Endodermal cell (in vitro differentiated cells): ENCODE data around the gene RPH3AL. TPM values are rescaled to one million over a fixed set of nuclear protein-coding genes. Genes with fewer than 3 reads are reported as not detected.

Experiments used
- DNase-seq: peaks from one replicate; pipeline ENCODE4 v3.0.0-alpha.2; 2017
- H3K27ac ChIP-seq: 2 replicates; pipeline ENCODE4 v1.5.1; 2013; ENCODE audit warnings: mild to moderate bottlenecking, low read depth, low read length, moderate library complexity
- H3K27me3 ChIP-seq: 2 replicates; pipeline ENCODE4 v1.6.1; 2013; ENCODE audit warnings: mild to moderate bottlenecking, low read length, moderate library complexity; ENCODE audit not compliant: insufficient read depth, control insufficient read depth, poor library complexity, severe bottlenecking
- H3K36me3 ChIP-seq: 2 replicates; pipeline ENCODE4 v1.7.0; 2013; ENCODE audit warnings: mild to moderate bottlenecking, low read length, moderate library complexity; ENCODE audit not compliant: control insufficient read depth, insufficient read depth
- H3K4me1 ChIP-seq: one replicate; pipeline ENCODE4 v1.7.0; 2013; ENCODE audit warnings: low read length; ENCODE audit not compliant: control insufficient read depth, insufficient read depth
- H3K4me3 ChIP-seq: 2 replicates; pipeline ENCODE4 v1.5.1; 2013; ENCODE audit warnings: mild to moderate bottlenecking, low read length, moderate library complexity
- H3K9ac ChIP-seq: 2 replicates; pipeline ENCODE4 v1.6.1; 2013; ENCODE audit warnings: mild to moderate bottlenecking, low read length, moderate library complexity; ENCODE audit not compliant: poor library complexity, severe bottlenecking; ENCODE audit errors: extremely low read depth
- H3K9me3 ChIP-seq: 2 replicates; pipeline ENCODE4 v1.6.1; 2013; ENCODE audit warnings: mild to moderate bottlenecking, low read length, moderate library complexity; ENCODE audit not compliant: control insufficient read depth
- H3K27ac Mint-ChIP-seq: 2 replicates; pipeline ENCODE4 v1.8.0; 2020; ENCODE audit warnings: mixed read lengths
- H3K27me3 Mint-ChIP-seq: 2 replicates; pipeline ENCODE4 v1.8.0; 2021; ENCODE audit warnings: mild to moderate bottlenecking, mixed read lengths; ENCODE audit not compliant: insufficient read depth
- H3K36me3 Mint-ChIP-seq: 2 replicates; pipeline ENCODE4 v1.8.0; 2020; ENCODE audit warnings: low read depth, mixed read lengths
- H3K4me1 Mint-ChIP-seq: 2 replicates; pipeline ENCODE4 v1.8.0; 2020; ENCODE audit warnings: mixed read lengths
- H3K4me3 Mint-ChIP-seq: 2 replicates; pipeline ENCODE4 v1.8.0; 2020; ENCODE audit warnings: mild to moderate bottlenecking, moderate library complexity, mixed read lengths
- H3K9me3 Mint-ChIP-seq: 2 replicates; pipeline ENCODE4 v1.8.0; 2020; ENCODE audit warnings: mild to moderate bottlenecking, mixed read lengths
- WGBS, 2 experiments: methylation state at CpG; one replicate each; pipeline versions ENCODE4 v1.1.5 to v1.1.7; 2013; ENCODE audit warnings: missing lambda C conversion rate in 2 of 2, mixed read lengths in 1 of 2; ENCODE audit not compliant: insufficient coverage in 1 of 2, insufficient read length in 1 of 2; 5-methylcytosine and 5-hydroxymethylcytosine counted together
- total RNA-seq, 2 donors: library from RNA; stranded (reverse); fragmentation: NEBNext Ultra II Directional in 1 of 2; extraction: Animal tissue kit (Norgen Biotek cat#: 25700) in 1 of 2; gene quantifications; 2 replicates in 1 of 2; 3 replicates in 1 of 2; pipeline ENCODE4 v1.2.1, GENCODE V29; 2021
- TF ChIP-seq, protein P1 (sequence below): fragments of 200-600 bp; sonication (generic); conservative IDR thresholded peaks from 2 replicates; pipeline ENCODE4 v1.5.0; 2021; ENCODE audit warnings: antibody characterized with exemption, mild to moderate bottlenecking

RPH3AL gene
- total RNA-seq, 2 donors from 2014 or later = 14.7 to 16.9 TPM

DNA sequence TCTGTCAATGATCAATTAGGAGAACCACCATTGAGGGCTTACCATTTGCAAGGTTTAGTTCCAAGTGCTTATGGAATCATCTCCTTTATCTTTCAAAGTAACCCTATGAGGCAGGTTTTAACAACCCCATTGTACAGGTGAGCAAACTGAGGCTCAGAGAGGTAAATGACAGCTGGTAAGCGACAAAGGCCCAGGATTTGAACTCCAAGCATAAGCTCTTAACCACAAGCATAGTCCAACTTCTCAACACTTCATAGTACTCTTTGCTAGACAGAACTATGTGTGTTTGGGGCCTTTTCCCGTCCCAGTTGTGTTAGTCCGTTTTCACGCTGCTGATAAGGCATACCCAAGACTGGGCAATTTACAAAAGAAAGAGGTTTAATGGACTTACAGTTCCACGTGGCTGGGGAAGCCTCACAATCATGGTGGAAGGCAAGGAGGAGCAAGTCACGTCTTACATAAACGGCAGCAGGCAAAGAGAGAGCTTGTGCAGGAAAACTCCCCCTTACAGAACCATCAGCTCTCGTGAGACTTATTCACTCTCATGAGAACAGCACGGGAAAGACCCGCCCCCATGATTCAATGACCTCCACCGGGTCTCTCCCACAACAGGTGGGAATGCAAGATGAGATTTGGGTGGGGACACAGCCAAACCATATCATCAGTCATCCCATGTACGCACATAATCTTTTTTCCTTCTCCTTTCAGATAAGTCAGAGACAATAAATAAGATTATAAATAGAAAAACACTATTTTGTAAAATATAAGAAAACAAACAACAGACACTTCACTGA is 6.4 kb downstream of the RPH3AL start:
- 78 to 83% methylated on average over 9 to 11 of the region's 12 CpGs for whole genome bisulfite sequencing, 2 experiments
- H3K9me3 Mint-ChIP-seq = no peaks in the 10 kb centered on the region

DNA sequence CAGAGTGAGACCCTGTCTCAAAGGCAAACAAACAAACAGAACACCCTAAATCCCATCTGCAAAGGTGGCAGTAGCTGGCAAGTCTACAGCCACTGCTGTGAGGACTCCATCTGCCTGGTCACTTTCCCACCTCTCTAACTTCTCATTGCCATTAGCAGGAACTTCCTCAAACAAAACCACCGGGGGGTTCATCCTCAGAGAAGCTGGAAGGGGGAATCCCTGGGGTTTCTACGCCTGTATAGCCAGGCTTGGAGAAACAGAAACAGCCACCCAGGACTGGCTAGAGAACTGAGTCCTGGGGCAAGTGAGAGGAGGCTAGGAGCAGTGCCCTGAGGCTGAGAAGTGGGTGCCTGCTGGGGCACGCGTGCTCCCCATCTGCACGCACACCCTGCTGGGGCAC is 7.3 kb downstream of the RPH3AL start:
- H3K4me3 ChIP-seq = no peak overlapping the region
- H3K9ac ChIP-seq = no peak overlapping the region
- peaks cover 7% of the 10 kb centered on the region for H3K27me3 ChIP-seq
- no peaks in the 10 kb centered on the region for H3K36me3 Mint-ChIP-seq
- H3K27ac Mint-ChIP-seq = no peak overlapping the region
- no peak for DNase-seq
- no peak overlapping the region for H3K27ac ChIP-seq
- TF ChIP-seq, protein P1, sequence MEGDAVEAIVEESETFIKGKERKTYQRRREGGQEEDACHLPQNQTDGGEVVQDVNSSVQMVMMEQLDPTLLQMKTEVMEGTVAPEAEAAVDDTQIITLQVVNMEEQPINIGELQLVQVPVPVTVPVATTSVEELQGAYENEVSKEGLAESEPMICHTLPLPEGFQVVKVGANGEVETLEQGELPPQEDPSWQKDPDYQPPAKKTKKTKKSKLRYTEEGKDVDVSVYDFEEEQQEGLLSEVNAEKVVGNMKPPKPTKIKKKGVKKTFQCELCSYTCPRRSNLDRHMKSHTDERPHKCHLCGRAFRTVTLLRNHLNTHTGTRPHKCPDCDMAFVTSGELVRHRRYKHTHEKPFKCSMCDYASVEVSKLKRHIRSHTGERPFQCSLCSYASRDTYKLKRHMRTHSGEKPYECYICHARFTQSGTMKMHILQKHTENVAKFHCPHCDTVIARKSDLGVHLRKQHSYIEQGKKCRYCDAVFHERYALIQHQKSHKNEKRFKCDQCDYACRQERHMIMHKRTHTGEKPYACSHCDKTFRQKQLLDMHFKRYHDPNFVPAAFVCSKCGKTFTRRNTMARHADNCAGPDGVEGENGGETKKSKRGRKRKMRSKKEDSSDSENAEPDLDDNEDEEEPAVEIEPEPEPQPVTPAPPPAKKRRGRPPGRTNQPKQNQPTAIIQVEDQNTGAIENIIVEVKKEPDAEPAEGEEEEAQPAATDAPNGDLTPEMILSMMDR = no peak
- H3K4me1 ChIP-seq = no peaks in the 10 kb centered on the region
- H3K36me3 ChIP-seq = no peaks in the 10 kb centered on the region
- no peaks in the 10 kb centered on the region for H3K9me3 Mint-ChIP-seq
- WGBS, 2 experiments = 83% methylated on average over 3 to 5 of the region's 5 CpGs
- peaks cover 7% of the 10 kb centered on the region for H3K27me3 Mint-ChIP-seq
- no peaks in the 10 kb centered on the region for H3K4me1 Mint-ChIP-seq
- H3K4me3 Mint-ChIP-seq = no peak overlapping the region
- H3K9me3 ChIP-seq = no peaks in the 10 kb centered on the region

More for the DNA sequence above, 6.4 kb downstream of the RPH3AL start:
- H3K4me1 Mint-ChIP-seq = peaks cover under 1% of the 10 kb centered on the region
- peaks cover 7% of the 10 kb centered on the region for H3K27me3 ChIP-seq
- H3K36me3 ChIP-seq = no peaks in the 10 kb centered on the region
- TF ChIP-seq, protein P1 = no peak
- no peak overlapping the region for H3K4me3 Mint-ChIP-seq
- no peaks in the 10 kb centered on the region for H3K4me1 ChIP-seq
- H3K27ac Mint-ChIP-seq = no peak overlapping the region
- H3K9me3 ChIP-seq = no peaks in the 10 kb centered on the region
- no peak for DNase-seq
- no peaks in the 10 kb centered on the region for H3K36me3 Mint-ChIP-seq
- no peak overlapping the region for H3K4me3 ChIP-seq
- H3K27me3 Mint-ChIP-seq = peaks cover 7% of the 10 kb centered on the region
- no peak overlapping the region for H3K27ac ChIP-seq
- H3K9ac ChIP-seq = no peak overlapping the region

DNA sequence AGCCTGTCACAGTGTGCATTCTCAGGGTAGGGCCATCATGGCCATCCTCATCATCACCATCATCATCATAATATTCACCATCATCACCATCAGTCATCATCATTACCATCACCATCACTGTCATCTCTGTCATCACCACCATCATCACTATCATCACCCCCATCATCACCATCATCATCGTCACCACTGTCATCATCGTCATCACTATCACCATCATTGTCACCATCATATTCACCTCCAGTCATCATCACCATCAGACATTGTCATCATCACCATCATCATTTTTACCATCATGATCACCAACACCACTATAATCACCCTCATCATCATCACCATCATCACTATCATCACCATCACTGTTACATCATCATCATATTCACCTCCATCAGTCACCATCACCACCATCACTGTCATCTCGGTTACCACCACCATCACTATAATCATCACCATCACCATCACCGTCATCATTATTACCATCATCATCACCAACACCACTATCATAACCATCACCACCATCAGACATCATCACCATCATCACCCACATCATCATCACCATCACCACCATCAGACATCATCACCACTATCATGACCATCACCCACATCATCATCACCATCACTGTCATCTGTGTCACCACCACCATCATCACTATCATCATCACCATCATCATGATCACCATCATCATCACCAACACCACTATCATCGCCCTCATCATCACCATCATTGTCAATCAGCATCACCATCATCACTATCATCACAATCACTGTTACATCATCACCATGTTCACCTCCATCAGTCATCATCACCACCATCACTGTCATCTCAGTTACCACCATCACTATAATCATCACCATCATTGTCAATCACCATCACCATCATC is 8.5 kb downstream of the RPH3AL start:
- H3K4me3 Mint-ChIP-seq = no peak overlapping the region
- TF ChIP-seq, protein P1 = no peak
- WGBS, 2 experiments = 86 to 93% methylated on average over 5 of the region's 5 CpGs
- peaks cover 7% of the 10 kb centered on the region for H3K27me3 Mint-ChIP-seq
- no peaks in the 10 kb centered on the region for H3K4me1 Mint-ChIP-seq
- no peaks in the 10 kb centered on the region for H3K9me3 Mint-ChIP-seq
- Histone ChIP-seq H3K9ac (no peak overlapping the region), H3K27ac (no peak overlapping the region), H3K9me3 (no peaks in the 10 kb centered on the region), H3K36me3 (no peaks in the 10 kb centered on the region), H3K4me1 (no peaks in the 10 kb centered on the region), H3K4me3 (no peak overlapping the region), H3K27me3 (peaks cover 7% of the 10 kb centered on the region)
- no peaks in the 10 kb centered on the region for H3K36me3 Mint-ChIP-seq
- no peak overlapping the region for H3K27ac Mint-ChIP-seq
- DNase-seq = no peak
